BLaER1 (cell line): ENCODE measurements around the gene CYP2C9.
"Not testable (repeated sequence)": the region's sequence is repeated elsewhere in the genome, so short reads cannot be mapped to it uniquely, and the experiment has no call there.

Experiments
- H3K27ac ChIP-seq: shearing (Covaris generic); formaldehyde crosslinking; 2 replicates; pipeline ENCODE4 v1.8.1; 2022
- H3K27me3 ChIP-seq: shearing (Covaris generic); formaldehyde crosslinking; 2 replicates; pipeline ENCODE4 v1.8.1; 2022
- H3K36me3 ChIP-seq: shearing (Covaris generic); formaldehyde crosslinking; 2 replicates; pipeline ENCODE4 v1.8.1; 2022
- H3K4me1 ChIP-seq: shearing (Covaris generic); formaldehyde crosslinking; 2 replicates; pipeline ENCODE4 v1.8.1; 2022
- H3K4me2 ChIP-seq: shearing (Covaris generic); formaldehyde crosslinking; 2 replicates; pipeline ENCODE4 v1.8.1; 2022
- H3K4me3 ChIP-seq: shearing (Covaris generic); formaldehyde crosslinking; 2 replicates; pipeline ENCODE4 v1.8.1; 2022
- H3K9ac ChIP-seq: shearing (Covaris generic); formaldehyde crosslinking; 2 replicates; pipeline ENCODE4 v1.8.1; 2022
- H3K9me3 ChIP-seq: shearing (Covaris generic); formaldehyde crosslinking; 2 replicates; pipeline ENCODE4 v1.8.1; 2022
- H4K20me1 ChIP-seq: shearing (Covaris generic); formaldehyde crosslinking; 2 replicates; pipeline ENCODE4 v1.8.1; 2022
- Cebpa-rat ChIP-seq: shearing (Covaris generic); IDR thresholded peaks from 2 replicates; pipeline ENCODE4 v1.8.1; 2022

Gene CYP2C9

DNA sequence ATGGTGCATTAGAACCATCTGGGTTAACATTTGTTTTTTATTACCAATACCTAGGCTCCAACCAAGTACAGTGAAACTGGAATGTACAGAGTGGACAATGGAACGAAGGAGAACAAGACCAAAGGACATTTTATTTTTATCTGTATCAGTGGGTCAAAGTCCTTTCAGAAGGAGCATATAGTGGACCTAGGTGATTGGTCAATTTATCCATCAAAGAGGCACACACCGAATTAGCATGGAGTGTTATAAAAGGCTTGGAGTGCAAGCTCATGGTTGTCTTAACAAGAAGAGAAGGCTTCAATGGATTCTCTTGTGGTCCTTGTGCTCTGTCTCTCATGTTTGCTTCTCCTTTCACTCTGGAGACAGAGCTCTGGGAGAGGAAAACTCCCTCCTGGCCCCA, at the start of gene CYP2C9:
CYP2C9 (plus strand) TSS at position 276 of the 400 bp plus-strand sequence; CDS start at position 301, 25 bp downstream.
- H3K27me3 ChIP-seq, result no peaks in the 10 kb centered on the region
- H3K27ac ChIP-seq, result no peak within 1 kb of the TSS
- no peaks in the 10 kb centered on the region for H4K20me1 ChIP-seq
- no peaks in the 10 kb centered on the region for H3K4me1 ChIP-seq
- no peak within 1 kb of the TSS for H3K9ac ChIP-seq
- H3K4me2 ChIP-seq, result no peak within 1 kb of the TSS
- TF ChIP-seq Cebpa-rat, result no peak
- H3K9me3 ChIP-seq, result peaks cover 21% of the 10 kb centered on the region
- no peak within 1 kb of the TSS for H3K4me3 ChIP-seq
- no peaks in the 10 kb centered on the region for H3K36me3 ChIP-seq

DNA sequence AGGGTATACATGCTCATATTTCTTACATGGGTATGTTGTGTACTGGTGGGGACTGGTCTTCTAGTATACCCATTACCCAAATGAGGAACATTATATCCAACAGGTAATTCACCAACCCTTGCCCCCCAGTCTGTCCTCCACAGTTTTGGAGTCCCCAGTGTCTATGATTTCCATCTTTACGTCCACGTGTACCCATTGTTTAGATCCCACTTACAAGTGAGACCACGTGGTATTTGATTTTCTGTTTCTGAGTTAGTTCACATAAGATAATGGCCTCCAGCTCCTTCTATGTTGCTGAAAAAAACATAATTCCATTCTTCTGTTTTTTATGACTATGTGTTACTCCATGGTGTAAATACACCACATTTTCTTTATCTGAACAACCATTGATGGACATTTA, 49.3 kb upstream of the CYP2C9 start:
- Histone ChIP-seq H4K20me1 (no peaks in the 10 kb centered on the region), H3K27me3 (no peaks in the 10 kb centered on the region), H3K9ac (no peak overlapping the region), H3K9me3 (no peaks in the 10 kb centered on the region), H3K4me1 (no peaks in the 10 kb centered on the region), H3K36me3 (no peaks in the 10 kb centered on the region), H3K4me3 (no peak overlapping the region), H3K4me2 (no peak overlapping the region), H3K27ac (no peak overlapping the region)
- no peak for TF ChIP-seq Cebpa-rat

DNA sequence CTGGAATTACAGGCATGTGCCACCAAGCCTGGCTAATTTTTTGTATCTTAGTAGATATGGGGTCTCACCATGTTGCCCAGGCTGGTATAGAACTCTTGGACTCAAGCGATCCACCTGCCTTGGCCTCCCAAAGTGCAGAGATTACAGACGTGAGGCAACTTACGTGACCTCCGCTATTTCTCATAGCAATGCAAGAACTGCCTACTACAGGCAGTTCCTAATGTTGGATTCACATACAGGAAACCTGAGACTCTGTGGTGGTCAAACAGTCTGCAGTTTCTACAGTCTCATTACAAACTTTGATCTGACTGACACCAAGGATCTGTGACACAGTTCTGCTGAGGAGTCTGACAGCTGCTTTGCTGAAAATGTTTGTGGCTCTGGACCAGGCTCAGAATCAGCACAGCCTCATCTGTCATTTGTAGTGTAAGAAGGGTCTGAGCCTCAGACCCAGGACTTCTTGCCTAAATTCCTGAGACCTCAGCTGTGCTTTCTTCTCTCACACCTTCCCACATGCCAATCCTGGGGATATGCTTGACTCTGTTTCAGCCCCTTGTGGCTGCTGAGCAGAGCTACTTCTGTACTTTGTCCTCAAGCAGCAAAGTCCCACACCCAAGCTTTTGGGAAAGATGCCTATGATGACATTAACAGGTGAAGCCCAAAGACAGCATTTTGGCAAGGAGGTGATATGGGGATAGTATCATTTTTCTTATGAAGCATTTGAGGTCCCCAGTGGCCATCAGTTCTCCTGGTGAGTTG, 48.0 kb upstream of the CYP2C9 start:
- TF ChIP-seq Cebpa-rat, result no peak
- Histone ChIP-seq H3K36me3 (no peaks in the 10 kb centered on the region), H3K4me1 (no peaks in the 10 kb centered on the region), H3K27ac (no peak overlapping the region), H3K4me3 (no peak overlapping the region), H3K4me2 (no peak overlapping the region), H3K27me3 (no peaks in the 10 kb centered on the region), H4K20me1 (no peaks in the 10 kb centered on the region), H3K9ac (no peak overlapping the region), H3K9me3 (no peaks in the 10 kb centered on the region)

- H3K27me3 ChIP-seq, H3K9me3 ChIP-seq, H3K9ac ChIP-seq, H4K20me1 ChIP-seq, H3K4me2 ChIP-seq, H3K4me1 ChIP-seq, H3K36me3 ChIP-seq, H3K27ac ChIP-seq, H3K4me3 ChIP-seq: not testable (repeated sequence)
These were observed 40.0 kb upstream of the CYP2C9 start for GRCh38 chr10:94898414-94898813.

DNA sequence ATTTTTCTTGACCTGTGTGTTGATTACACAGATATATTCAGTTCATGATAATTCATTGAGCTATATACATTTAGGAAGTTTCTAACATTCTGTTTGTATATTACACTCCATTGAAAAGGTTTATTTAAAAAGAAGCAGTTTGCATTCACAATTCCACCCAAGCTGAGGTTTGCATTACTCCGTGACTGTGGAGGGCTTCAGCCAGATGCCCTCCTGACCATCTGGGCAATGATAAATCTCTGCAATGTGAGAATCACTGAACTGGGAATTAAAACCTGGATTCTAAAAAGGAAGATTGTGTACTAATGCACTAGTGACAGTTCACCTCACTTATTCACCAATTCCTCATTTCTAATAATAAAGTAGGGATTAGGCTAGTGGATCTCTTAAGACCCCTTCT, 36.4 kb upstream of the CYP2C9 start:
- H3K4me2 ChIP-seq, result no peak overlapping the region
- TF ChIP-seq Cebpa-rat, result no peak
- no peak overlapping the region for H3K27ac ChIP-seq
- H3K9ac ChIP-seq, result no peak overlapping the region
- H4K20me1 ChIP-seq, result no peaks in the 10 kb centered on the region
- no peaks in the 10 kb centered on the region for H3K27me3 ChIP-seq
- H3K36me3 ChIP-seq, result no peaks in the 10 kb centered on the region
- H3K9me3 ChIP-seq, result 0 out of 2 replicates have a peak, but pooled peaks cover 12% of the 10 kb centered on the region
- H3K4me3 ChIP-seq, result no peak overlapping the region
- no peaks in the 10 kb centered on the region for H3K4me1 ChIP-seq

DNA sequence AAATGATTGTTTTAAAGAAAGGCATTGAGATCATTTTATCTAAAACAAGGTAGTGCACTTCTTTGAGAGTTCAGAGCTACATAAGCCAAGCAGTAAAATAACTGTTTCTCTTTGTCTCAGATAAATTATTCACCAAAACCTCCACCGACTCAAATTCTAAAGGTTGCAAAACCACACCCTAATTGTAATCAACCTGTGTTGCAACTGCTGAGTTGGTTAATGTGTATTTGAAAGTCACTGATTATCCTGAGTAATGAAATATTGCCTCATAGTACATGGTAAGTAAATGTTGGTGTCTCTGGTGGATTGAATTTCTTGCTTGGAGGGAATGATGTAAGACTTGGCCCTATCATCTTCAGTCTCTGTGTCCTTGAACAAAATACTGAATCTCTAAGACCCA, 35.9 kb upstream of the CYP2C9 start:
- no peak overlapping the region for H3K27ac ChIP-seq
- H3K27me3 ChIP-seq, result no peaks in the 10 kb centered on the region
- H4K20me1 ChIP-seq, result no peaks in the 10 kb centered on the region
- 0 out of 2 replicates have a peak, but pooled peaks cover 15% of the 10 kb centered on the region for H3K9me3 ChIP-seq
- no peak overlapping the region for H3K4me2 ChIP-seq
- H3K9ac ChIP-seq, result no peak overlapping the region
- no peak overlapping the region for H3K4me3 ChIP-seq
- no peak for TF ChIP-seq Cebpa-rat
- no peaks in the 10 kb centered on the region for H3K4me1 ChIP-seq
- H3K36me3 ChIP-seq, result no peaks in the 10 kb centered on the region

- H3K9me3 ChIP-seq, result peaks cover 17% of the 10 kb centered on the region; the same call in 1 of the 2 replicates
- H3K4me1 ChIP-seq, H3K27me3 ChIP-seq, H4K20me1 ChIP-seq, H3K27ac ChIP-seq, H3K4me2 ChIP-seq, H3K9ac ChIP-seq, H3K36me3 ChIP-seq, H3K4me3 ChIP-seq: not testable (repeated sequence)
These were observed 33.8 kb upstream of the CYP2C9 start for GRCh38 chr10:94904506-94905148.

- TF ChIP-seq Cebpa-rat, result no peak
- H3K9me3 ChIP-seq, result peaks cover 16% of the 10 kb centered on the region
- no peak overlapping the region for H3K9ac ChIP-seq
These were observed 22.0 kb upstream of the CYP2C9 start for GRCh38 chr10:94916423-94916822.

DNA sequence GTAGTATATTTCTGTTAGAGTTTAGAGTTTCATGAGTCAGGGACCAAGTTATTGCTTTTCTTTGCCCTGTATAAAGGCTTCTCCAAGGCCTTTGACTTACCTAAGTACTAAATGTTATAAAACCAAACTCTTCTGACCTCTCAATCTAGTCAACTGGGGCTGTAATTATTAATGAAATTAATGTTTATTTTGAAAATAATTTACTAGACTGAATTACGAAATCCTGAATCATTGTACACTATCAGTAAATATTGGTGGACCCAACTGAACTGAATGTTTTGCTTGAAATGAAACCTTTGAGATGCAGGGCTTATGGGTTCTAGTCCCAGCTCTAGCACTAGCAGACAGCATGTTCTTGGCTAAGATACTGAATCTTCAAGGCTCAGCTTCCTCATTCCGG, 1.7 kb upstream of the CYP2C9 start:
- Histone ChIP-seq H3K27ac (no peak overlapping the region), H3K9me3 (peaks cover 4% of the 10 kb centered on the region; the same call in 1 of the 2 replicates), H3K4me2 (no peak overlapping the region), H3K36me3 (no peaks in the 10 kb centered on the region), H4K20me1 (no peaks in the 10 kb centered on the region), H3K4me3 (no peak overlapping the region), H3K4me1 (no peaks in the 10 kb centered on the region), H3K27me3 (no peaks in the 10 kb centered on the region), H3K9ac (no peak overlapping the region)
- TF ChIP-seq Cebpa-rat, result no peak

More at GRCh38 chr10:94916423-94916822, 22.0 kb upstream of the CYP2C9 start:
- Histone ChIP-seq H3K4me3 (no peak overlapping the region), H3K4me2 (no peak overlapping the region), H4K20me1 (no peaks in the 10 kb centered on the region), H3K27me3 (no peaks in the 10 kb centered on the region), H3K4me1 (no peaks in the 10 kb centered on the region), H3K27ac (no peak overlapping the region), H3K36me3 (no peaks in the 10 kb centered on the region)

DNA sequence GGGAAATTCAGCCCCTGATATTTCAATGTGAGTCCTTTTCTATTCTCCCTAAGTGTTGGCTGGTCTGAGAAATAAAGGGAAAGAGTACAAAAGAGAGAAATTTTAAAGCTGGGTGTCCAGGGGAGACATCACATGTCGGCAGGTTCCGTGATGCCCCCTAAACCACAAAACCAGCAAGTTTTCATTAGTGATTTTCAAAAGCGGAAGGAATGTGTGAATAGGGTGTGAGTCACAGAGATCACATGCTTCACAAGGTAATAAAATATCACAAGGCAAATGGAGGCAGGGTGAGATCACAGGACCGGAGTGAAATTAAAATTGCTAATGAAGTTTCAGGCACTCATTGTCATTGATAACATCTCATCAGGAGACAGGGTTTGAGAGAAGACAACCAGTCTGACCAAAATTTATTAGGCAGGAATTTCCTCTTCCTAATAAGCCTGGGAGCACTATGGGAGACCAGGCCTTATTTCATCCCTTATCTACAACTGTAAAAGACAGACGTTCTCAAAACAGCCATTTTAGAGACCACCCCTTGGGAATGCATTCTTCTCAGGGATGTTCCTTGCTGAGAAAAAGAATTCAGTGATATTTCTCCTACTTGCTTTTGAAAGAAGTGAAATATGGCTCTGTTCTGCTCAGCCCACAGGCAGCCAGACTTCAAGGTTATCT, 5.1 kb downstream of the CYP2C9 start:
- not testable (repeated sequence) for H3K4me3 ChIP-seq, H3K27me3 ChIP-seq, H3K27ac ChIP-seq, H3K36me3 ChIP-seq, H3K4me1 ChIP-seq, H4K20me1 ChIP-seq, H3K4me2 ChIP-seq, H3K9ac ChIP-seq
- H3K9me3 ChIP-seq, result peaks cover 50% of the 10 kb centered on the region

GRCh38 chr10:94946181-94946580, 7.7 kb downstream of the CYP2C9 start:
- peaks cover 50% of the 10 kb centered on the region for H3K9me3 ChIP-seq
- not testable (repeated sequence) for H3K4me1 ChIP-seq

More at GRCh38 chr10:94946181-94946580, 7.7 kb downstream of the CYP2C9 start:
- H3K9ac ChIP-seq, H3K4me3 ChIP-seq, H3K27ac ChIP-seq, H3K4me2 ChIP-seq, H4K20me1 ChIP-seq, H3K27me3 ChIP-seq, H3K36me3 ChIP-seq: not testable (repeated sequence)
